OCI-LY3 (cell line): ENCODE data around the gene DNAJC2.

Experiments used
- CTCF ChIP-seq: fragments of 200-600, 300-600 bp; sonication (generic); IDR thresholded peaks from 2 replicates; pipeline ENCODE4 v1.5.1; 2014; ENCODE audit warnings: antibody characterized with exemption, low read length, low read depth
- EZH2phosphoT487 ChIP-seq: fragments of 200-600 bp; shearing (Covaris generic); IDR thresholded peaks from 2 replicates; pipeline ENCODE4 v1.6.1; 2018; ENCODE audit warnings: antibody characterized with exemption, mixed run types, low read depth

DNA sequence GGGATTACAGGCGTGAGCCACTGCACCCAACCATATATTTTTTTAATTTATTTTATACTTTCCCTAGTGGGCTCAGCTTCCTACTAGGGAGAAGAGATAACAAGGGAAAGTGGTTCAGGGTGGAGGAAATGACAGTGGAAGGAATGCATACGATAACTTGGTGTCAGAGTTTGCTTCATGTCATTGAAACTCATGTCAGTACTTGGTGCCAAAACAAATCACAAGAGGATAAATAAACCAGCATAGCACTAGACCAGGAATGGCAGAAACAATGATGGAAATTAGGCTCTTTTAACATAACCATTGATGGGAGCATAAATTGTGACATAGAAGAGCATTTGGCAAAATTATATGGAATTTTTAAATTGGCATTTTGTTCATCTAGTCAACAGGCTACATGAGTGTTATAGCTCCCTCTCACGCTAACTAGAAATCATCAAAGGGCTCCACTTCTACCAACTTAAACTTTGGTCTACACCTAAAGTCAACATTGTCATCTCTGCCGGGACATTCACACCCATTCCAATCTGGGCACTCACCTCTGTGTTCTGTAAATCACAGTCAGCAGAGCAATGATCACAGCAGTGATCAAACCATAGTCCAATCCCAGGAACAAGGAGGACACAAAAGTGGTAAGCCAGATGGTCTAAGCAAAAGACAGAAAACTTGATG is 44.0 kb upstream of the DNAJC2 start:
- no peak for TF ChIP-seq CTCF
- TF ChIP-seq EZH2phosphoT487, result no peak
